Panc1 (cell line): ENCODE measurements around the gene EP400.

ENCODE experiments used
- POLR2AphosphoS5 ChIP-seq: IDR thresholded peaks from 2 replicates; pipeline ENCODE4 v1.6.1; 2012; ENCODE audit warnings: mild to moderate bottlenecking, low read depth, low read length, moderate library complexity
- TF ChIP-seq, protein P1 (sequence below): fragments of 450-650 bp; IDR thresholded peaks from 2 replicates; pipeline ENCODE4 v1.5.1; 2017; ENCODE audit warnings: mild to moderate bottlenecking

DNA sequence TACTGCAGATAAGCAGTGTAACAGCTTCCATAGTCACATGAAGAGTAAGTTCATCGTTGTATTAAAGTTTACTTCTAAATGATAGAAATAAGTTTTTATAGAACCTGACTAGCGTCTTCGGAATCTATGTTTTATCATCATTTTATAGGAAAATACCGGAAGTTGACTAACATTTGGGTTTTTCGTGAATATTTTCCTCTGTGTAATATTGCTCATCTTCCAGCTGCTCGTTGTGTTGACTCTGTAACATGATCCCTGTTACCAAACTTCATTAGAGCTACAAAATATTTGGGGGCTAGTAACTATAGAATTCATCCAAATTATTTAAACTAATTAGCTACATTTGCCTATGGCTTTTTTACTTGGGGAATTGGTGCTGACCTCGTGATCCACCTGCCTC lies 157.2 kb downstream of the EP400 start:
- TF ChIP-seq, protein P1, sequence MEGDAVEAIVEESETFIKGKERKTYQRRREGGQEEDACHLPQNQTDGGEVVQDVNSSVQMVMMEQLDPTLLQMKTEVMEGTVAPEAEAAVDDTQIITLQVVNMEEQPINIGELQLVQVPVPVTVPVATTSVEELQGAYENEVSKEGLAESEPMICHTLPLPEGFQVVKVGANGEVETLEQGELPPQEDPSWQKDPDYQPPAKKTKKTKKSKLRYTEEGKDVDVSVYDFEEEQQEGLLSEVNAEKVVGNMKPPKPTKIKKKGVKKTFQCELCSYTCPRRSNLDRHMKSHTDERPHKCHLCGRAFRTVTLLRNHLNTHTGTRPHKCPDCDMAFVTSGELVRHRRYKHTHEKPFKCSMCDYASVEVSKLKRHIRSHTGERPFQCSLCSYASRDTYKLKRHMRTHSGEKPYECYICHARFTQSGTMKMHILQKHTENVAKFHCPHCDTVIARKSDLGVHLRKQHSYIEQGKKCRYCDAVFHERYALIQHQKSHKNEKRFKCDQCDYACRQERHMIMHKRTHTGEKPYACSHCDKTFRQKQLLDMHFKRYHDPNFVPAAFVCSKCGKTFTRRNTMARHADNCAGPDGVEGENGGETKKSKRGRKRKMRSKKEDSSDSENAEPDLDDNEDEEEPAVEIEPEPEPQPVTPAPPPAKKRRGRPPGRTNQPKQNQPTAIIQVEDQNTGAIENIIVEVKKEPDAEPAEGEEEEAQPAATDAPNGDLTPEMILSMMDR: no peak
- TF ChIP-seq POLR2AphosphoS5: no peak
